ENCODE data around the gene PHC2. TPM values are rescaled to one million over a fixed set of nuclear protein-coding genes. Genes with fewer than 3 reads are reported as not detected.

The PHC2 gene
- total and polyA plus RNA-seq, 7 experiments from 2014 or later: 10.0 to 45.5 (median 35.0) TPM

DNA sequence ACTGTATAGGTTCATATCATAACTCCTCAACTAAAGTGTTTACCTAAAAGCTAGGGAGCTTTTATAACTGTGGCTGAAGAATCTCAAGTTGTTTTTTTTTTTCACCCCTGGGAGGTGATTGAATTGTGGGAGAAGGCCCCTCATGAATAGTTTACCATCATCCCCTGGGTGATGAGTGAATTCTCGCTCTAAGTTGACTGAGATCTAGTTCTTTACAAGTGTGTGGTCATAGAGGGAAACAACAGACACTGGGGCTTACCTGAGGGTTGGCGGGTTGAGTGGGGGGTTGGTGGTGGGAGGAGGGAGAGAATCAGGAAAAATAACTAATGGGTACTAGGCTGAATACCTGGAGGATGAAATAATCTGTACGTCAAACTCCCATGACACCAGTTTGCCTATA lies 33.7 kb upstream of the PHC2 start:
- Mint-ChIP-seq H3K27ac (no peak overlapping the region), H3K27me3 (peaks cover 0 to 13% (median 4%) of the 10 kb centered on the region in 5 donors), H3K9me3 (no peaks in the 10 kb centered on the region), H3K36me3 (no peaks in the 10 kb centered on the region), H3K4me3 (no peak overlapping the region), H3K4me1 (peaks cover 0 to 3% (median 0%) of the 10 kb centered on the region in 7 donors)
- no peaks in the 10 kb centered on the region for H3K9me3 ChIP-seq (ENCODE audit: control insufficient read depth in 2 of 3, low read length in 3 of 3)
- ATAC-seq: no peak
- DNase-seq: no peak
- ChIA-PET POLR2A (no interaction called here), CTCF (no interaction called here)
- H3K4me1 ChIP-seq (ENCODE audit: control insufficient read depth in 2 of 2, insufficient read depth in 2 of 2, low read length in 2 of 2): no peaks in the 10 kb centered on the region
- H3K27ac ChIP-seq (ENCODE audit: low read depth, low read length): no peak overlapping the region
- H3K36me3 ChIP-seq (ENCODE audit: control insufficient read depth in 2 of 3, insufficient read depth in 3 of 3, low read length in 3 of 3): no peaks in the 10 kb centered on the region
- no peaks in the 10 kb centered on the region for H3K27me3 ChIP-seq (ENCODE audit: control insufficient read depth in 2 of 2, insufficient read depth in 2 of 2, low read length in 2 of 2)
- intact Hi-C loops (cut with micrococcal nuclease): no loop called here
- no peak overlapping the region for H3K4me3 ChIP-seq (ENCODE audit: low read length)

GRCh38 chr1:33462405-33463164 lies 31.7 kb upstream of the PHC2 start:
- Histone ChIP-seq H3K27me3 (ENCODE audit: control insufficient read depth in 2 of 2, insufficient read depth in 2 of 2, low read length in 2 of 2) (no peaks in the 10 kb centered on the region), H3K4me1 (ENCODE audit: control insufficient read depth in 2 of 2, insufficient read depth in 2 of 2, low read length in 2 of 2) (no peaks in the 10 kb centered on the region), H3K36me3 (ENCODE audit: control insufficient read depth in 2 of 3, insufficient read depth in 3 of 3, low read length in 3 of 3) (no peaks in the 10 kb centered on the region), H3K9me3 (ENCODE audit: control insufficient read depth in 2 of 3, low read length in 3 of 3) (no peaks in the 10 kb centered on the region), H3K27ac (ENCODE audit: low read depth, low read length) (no peak overlapping the region), H3K4me3 (ENCODE audit: low read length) (no peak overlapping the region)
- POLR2A ChIA-PET: no interaction called here
- CTCF ChIA-PET: interaction anchor here (0.6 kb wide), 1 partner anchor 1007 kb away, joined by 6 read pairs; no protein-coding TSS in a partner anchor
- Mint-ChIP-seq H3K4me1 (peaks cover 0 to 1% (median 0%) of the 10 kb centered on the region in 7 donors), H3K36me3 (no peaks in the 10 kb centered on the region), H3K4me3 (no peak overlapping the region), H3K27me3 (peaks cover 0 to 15% (median 9%) of the 10 kb centered on the region in 5 donors), H3K27ac (no peak overlapping the region), H3K9me3 (no peaks in the 10 kb centered on the region)
- ATAC-seq (no peak), DNase-seq (no peak)
- intact Hi-C loops (cut with micrococcal nuclease): no loop called here

DNA sequence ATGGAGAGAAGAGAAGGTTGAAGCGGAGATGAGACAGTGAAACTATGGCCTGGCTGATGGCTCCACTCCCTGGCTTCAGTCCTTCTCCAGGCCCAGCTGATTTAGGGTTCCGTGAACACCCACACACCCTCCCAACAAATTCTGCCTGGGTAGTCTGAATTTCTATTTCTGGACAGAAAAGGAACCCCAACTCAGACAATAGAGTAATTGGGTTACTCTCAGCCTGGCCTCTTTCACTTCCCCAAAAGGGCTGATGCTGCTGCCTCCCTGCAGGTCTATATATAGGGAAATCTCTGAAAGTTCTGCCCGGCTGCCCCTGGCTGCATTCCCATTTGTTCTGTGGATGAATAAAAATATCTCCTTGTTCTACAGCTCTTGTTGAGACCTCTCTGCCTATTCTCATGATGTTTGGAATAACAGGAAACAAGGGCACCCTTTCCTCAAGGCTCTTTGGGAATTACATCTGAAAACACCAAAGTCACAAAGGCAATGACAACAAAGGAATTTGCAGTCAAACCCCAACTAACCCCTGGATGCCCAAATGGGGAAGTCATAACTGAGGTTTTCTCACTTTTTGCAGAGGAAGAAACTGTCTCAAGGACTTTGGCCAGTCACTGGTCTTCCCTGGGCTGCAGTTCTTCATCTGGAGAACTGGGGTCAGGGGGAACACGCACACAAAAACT lies 30.2 kb upstream of the PHC2 start:
- H3K27ac Mint-ChIP-seq: peak overlapping the region in 1 of 9 donors; percentile 11
- Histone ChIP-seq H3K9me3 (ENCODE audit: control insufficient read depth in 2 of 3, low read length in 3 of 3) (no peaks in the 10 kb centered on the region), H3K36me3 (ENCODE audit: control insufficient read depth in 2 of 3, insufficient read depth in 3 of 3, low read length in 3 of 3) (no peaks in the 10 kb centered on the region), H3K27me3 (ENCODE audit: control insufficient read depth in 2 of 2, insufficient read depth in 2 of 2, low read length in 2 of 2) (no peaks in the 10 kb centered on the region), H3K4me3 (ENCODE audit: low read length) (no peak overlapping the region), H3K4me1 (ENCODE audit: control insufficient read depth in 2 of 2, insufficient read depth in 2 of 2, low read length in 2 of 2) (no peaks in the 10 kb centered on the region), H3K27ac (ENCODE audit: low read depth, low read length) (no peak overlapping the region)
- no peak overlapping the region for H3K4me3 Mint-ChIP-seq
- CTCF ChIA-PET: no interaction called here
- POLR2A ChIA-PET: no interaction called here
- no peaks in the 10 kb centered on the region for H3K9me3 Mint-ChIP-seq
- H3K36me3 Mint-ChIP-seq: no peaks in the 10 kb centered on the region
- peak; percentile 79 for ATAC-seq
- peaks cover 0 to 15% (median 9%) of the 10 kb centered on the region in 5 donors for H3K27me3 Mint-ChIP-seq
- intact Hi-C loops (cut with micrococcal nuclease): no loop called here
- no peak for DNase-seq
- H3K4me1 Mint-ChIP-seq: peaks cover 0 to 1% (median 0%) of the 10 kb centered on the region in 7 donors

DNA sequence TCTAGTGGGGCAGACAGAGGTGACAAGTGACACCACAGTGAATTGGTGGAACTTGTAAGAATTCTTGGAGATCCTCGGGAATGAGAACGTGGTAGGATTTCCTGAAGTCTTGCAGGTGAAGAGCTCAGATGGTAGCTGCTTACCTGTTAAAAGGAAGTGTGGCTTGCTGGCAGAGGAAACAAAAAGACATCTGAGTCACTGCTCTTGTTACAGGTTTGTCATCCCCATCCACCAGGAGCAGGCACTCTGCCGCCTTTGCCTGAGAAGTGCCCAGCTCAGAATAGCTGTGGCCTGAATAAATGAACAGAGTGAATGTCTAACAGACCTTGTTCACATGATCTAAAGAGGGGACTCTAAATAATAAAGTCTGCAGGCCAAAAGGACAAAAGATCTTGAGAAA lies 29.2 kb upstream of the PHC2 start:
- Mint-ChIP-seq H3K4me1 (peaks cover 0 to 6% (median 0%) of the 10 kb centered on the region in 7 donors), H3K4me3 (no peak overlapping the region), H3K36me3 (no peaks in the 10 kb centered on the region), H3K9me3 (peaks cover 0 to 2% (median 0%) of the 10 kb centered on the region in 11 donors), H3K27ac (no peak overlapping the region), H3K27me3 (peaks cover 0 to 14% (median 9%) of the 10 kb centered on the region in 5 donors)
- intact Hi-C loops (cut with micrococcal nuclease): no loop called here
- H3K4me3 ChIP-seq (ENCODE audit: low read length): no peak overlapping the region
- CTCF ChIA-PET: no interaction called here
- ATAC-seq (no peak), DNase-seq (no peak)
- H3K27ac ChIP-seq (ENCODE audit: low read depth, low read length): no peak overlapping the region
- H3K36me3 ChIP-seq (ENCODE audit: control insufficient read depth in 2 of 3, insufficient read depth in 3 of 3, low read length in 3 of 3): no peaks in the 10 kb centered on the region
- H3K4me1 ChIP-seq (ENCODE audit: control insufficient read depth in 2 of 2, insufficient read depth in 2 of 2, low read length in 2 of 2): no peaks in the 10 kb centered on the region
- no peaks in the 10 kb centered on the region for H3K9me3 ChIP-seq (ENCODE audit: control insufficient read depth in 2 of 3, low read length in 3 of 3)
- POLR2A ChIA-PET: no interaction called here
- H3K27me3 ChIP-seq (ENCODE audit: control insufficient read depth in 2 of 2, insufficient read depth in 2 of 2, low read length in 2 of 2): no peaks in the 10 kb centered on the region

- ATAC-seq (no peak), DNase-seq (no peak)
- Mint-ChIP-seq H3K4me3 (no peak overlapping the region), H3K4me1 (peaks cover 0 to 6% (median 0%) of the 10 kb centered on the region in 7 donors), H3K9me3 (peaks cover 0 to 2% (median 0%) of the 10 kb centered on the region in 11 donors), H3K27ac (no peak overlapping the region), H3K36me3 (no peaks in the 10 kb centered on the region), H3K27me3 (peaks cover 0 to 13% (median 9%) of the 10 kb centered on the region in 5 donors)
- no peak overlapping the region for H3K4me3 ChIP-seq (ENCODE audit: low read length)
- no peaks in the 10 kb centered on the region for H3K9me3 ChIP-seq (ENCODE audit: control insufficient read depth in 2 of 3, low read length in 3 of 3)
- ChIA-PET CTCF (interaction anchor here (1.2 kb wide), 1 partner anchor 162 kb away, joined by 3 read pairs; no protein-coding TSS in a partner anchor), POLR2A (no interaction called here)
- H3K27ac ChIP-seq (ENCODE audit: low read depth, low read length): no peak overlapping the region
- no peaks in the 10 kb centered on the region for H3K4me1 ChIP-seq (ENCODE audit: control insufficient read depth in 2 of 2, insufficient read depth in 2 of 2, low read length in 2 of 2)
- no peaks in the 10 kb centered on the region for H3K27me3 ChIP-seq (ENCODE audit: control insufficient read depth in 2 of 2, insufficient read depth in 2 of 2, low read length in 2 of 2)
- H3K36me3 ChIP-seq (ENCODE audit: control insufficient read depth in 2 of 3, insufficient read depth in 3 of 3, low read length in 3 of 3): no peaks in the 10 kb centered on the region
- intact Hi-C loops (cut with micrococcal nuclease): loop anchor here in 1 of 2 donors (5.0 to 10.0 kb wide), 2 partner anchors 162 to 325 kb away; no protein-coding TSS in a partner anchor
Measured at GRCh38 chr1:33459691-33460090, 28.8 kb upstream of the PHC2 start.

DNA sequence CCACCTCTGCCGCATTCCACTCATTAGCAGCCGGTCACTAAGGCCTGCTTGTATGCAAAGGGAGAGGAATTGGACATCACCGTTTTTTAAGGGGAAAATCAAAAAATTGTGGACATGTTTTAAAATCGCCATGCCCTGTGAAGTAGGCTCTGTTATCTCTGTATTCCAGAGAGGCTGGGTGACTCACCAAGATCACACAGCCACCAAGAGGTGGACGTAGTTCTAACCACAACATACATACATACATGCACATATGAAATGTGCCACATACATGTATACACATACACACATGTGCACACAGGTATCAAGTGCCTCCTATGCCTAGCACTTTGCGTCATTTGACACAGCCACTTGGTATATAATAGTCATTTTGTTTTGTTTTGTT lies 25.6 kb upstream of the PHC2 start:
- Histone ChIP-seq H3K27me3 (ENCODE audit: control insufficient read depth in 2 of 2, insufficient read depth in 2 of 2, low read length in 2 of 2) (no peaks in the 10 kb centered on the region), H3K4me3 (ENCODE audit: low read length) (no peak overlapping the region), H3K9me3 (ENCODE audit: control insufficient read depth in 2 of 3, low read length in 3 of 3) (no peaks in the 10 kb centered on the region), H3K4me1 (ENCODE audit: control insufficient read depth in 2 of 2, insufficient read depth in 2 of 2, low read length in 2 of 2) (no peaks in the 10 kb centered on the region), H3K36me3 (ENCODE audit: control insufficient read depth in 2 of 3, insufficient read depth in 3 of 3, low read length in 3 of 3) (no peaks in the 10 kb centered on the region), H3K27ac (ENCODE audit: low read depth, low read length) (no peak overlapping the region)
- ATAC-seq: no peak
- H3K4me3 Mint-ChIP-seq: no peak overlapping the region
- no peak for DNase-seq
- peaks cover 0 to 6% (median 0%) of the 10 kb centered on the region in 7 donors for H3K4me1 Mint-ChIP-seq
- peaks cover 0 to 2% (median 0%) of the 10 kb centered on the region in 11 donors for H3K9me3 Mint-ChIP-seq
- no peaks in the 10 kb centered on the region for H3K36me3 Mint-ChIP-seq
- CTCF ChIA-PET: interaction anchor here (0.7 kb wide), 1 partner anchor 266 kb away, joined by 3 read pairs; no protein-coding TSS in a partner anchor
- POLR2A ChIA-PET: no interaction called here
- peaks cover 0 to 23% (median 9%) of the 10 kb centered on the region in 5 donors for H3K27me3 Mint-ChIP-seq
- intact Hi-C loops (cut with micrococcal nuclease): loop anchor here in 1 of 2 donors (5.0 to 10.0 kb wide), 2 partner anchors 159 to 322 kb away; no protein-coding TSS in a partner anchor
- H3K27ac Mint-ChIP-seq: no peak overlapping the region

Measured in naive thymus-derived CD4-positive, alpha-beta T cell (primary cell).